ENCODE measurements around the gene YTHDF2.
"Not testable (repeated sequence)": the region's sequence is repeated elsewhere in the genome, so short reads cannot be mapped to it uniquely, and the experiment has no call there.

The YTHDF2 gene

GRCh38 chr1:28736450-28737306 lies at the start of gene YTHDF2:
Gene YTHDF2, plus strand, starts transcription at chr1:28736940. Its CDS starts 181 bp downstream, at chr1:28737121.
- CTCF ChIA-PET = interaction anchor here (0.6 to 1.5 kb wide), 15 partner anchors 9 to 515 kb away, joined by 3 to 8 read pairs (median 4); partner anchors contain the start of gene TAF12

DNA sequence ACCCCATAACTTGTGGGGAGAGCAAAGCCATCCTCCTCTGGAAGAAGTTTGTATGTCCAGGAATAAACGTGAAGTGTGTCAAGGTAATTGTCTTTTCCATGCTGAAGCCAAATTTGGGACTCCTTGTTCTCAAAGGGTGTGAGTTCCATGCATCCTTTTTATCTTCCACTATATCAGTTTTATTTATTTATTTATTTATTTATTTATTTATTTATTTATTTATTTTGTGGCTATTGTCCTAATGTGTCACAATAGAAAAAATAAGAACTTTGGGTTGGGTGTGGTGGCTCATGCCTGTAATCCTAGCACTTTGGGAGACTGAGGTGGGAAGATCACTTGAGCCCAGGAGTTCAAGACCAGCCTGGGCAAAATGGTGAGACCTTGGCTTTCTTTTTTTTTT lies 45.1 kb upstream of the YTHDF2 start:
- POLR2A ChIA-PET (ENCODE audit: low non-redundant PET) = not testable (repeated sequence)
- CTCF ChIA-PET = interaction anchor here (0.6 kb wide), 1 partner anchor 104 kb away, joined by 3 read pairs; no protein-coding TSS in a partner anchor

More at GRCh38 chr1:28736450-28737306, at the start of gene YTHDF2:
- TF ChIP-seq CTCF (conservative IDR thresholded peaks at IDR 0.05; ENCODE audit: low read depth) = peak; percentile 92
- DNase-seq (ENCODE audit: low spot score) = peak; percentile 91
- peak within 1 kb of the TSS; percentile 92 for H3K27ac ChIP-seq
- POLR2A ChIA-PET (ENCODE audit: low non-redundant PET) = interaction anchor here (0.7 to 1.0 kb wide), 2 partner anchors 68 to 94 kb away, joined by 3 read pairs; partner anchors contain the start of genes GMEB1 and TAF12

GRCh38 chr1:28703629-28704028 lies 33.1 kb upstream of the YTHDF2 start:
- ChIA-PET POLR2A (ENCODE audit: low non-redundant PET) (no interaction called here), CTCF (no interaction called here)
- no peak for DNase-seq (ENCODE audit: low spot score)
- TF ChIP-seq CTCF (conservative IDR thresholded peaks at IDR 0.05; ENCODE audit: low read depth) = no peak
- no peak overlapping the region for H3K27ac ChIP-seq

More for the DNA sequence above, 45.1 kb upstream of the YTHDF2 start:
- not testable (repeated sequence) for H3K27ac ChIP-seq; DNase-seq (ENCODE audit: low spot score)

DNA sequence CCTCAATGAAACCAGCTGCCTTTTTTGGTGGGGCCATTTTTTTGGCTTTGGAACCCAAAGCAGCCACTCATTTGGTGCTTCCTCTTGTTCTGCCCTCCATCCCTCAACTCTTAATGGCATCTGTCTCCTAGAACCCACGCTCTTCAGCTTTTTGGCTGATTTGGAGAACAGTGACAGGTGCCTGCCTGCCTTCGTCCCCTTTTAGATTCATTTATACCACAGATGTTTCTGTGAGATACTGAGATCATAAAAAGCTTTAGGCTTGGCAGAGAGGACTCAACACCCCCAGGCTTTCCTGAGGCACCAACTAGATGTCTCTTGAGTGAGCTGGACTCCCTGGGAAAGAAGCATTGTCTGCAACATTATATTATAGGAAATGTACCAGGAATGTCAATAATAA lies 20.4 kb upstream of the YTHDF2 start:
- no peak for DNase-seq (ENCODE audit: low spot score)
- ChIA-PET CTCF (interaction anchor here (0.6 kb wide), 2 partner anchors 25 to 338 kb away, joined by 3 to 4 read pairs; no protein-coding TSS in a partner anchor), POLR2A (ENCODE audit: low non-redundant PET) (interaction anchor here (0.6 kb wide), 1 partner anchor 47 kb away, joined by 8 read pairs; no protein-coding TSS in a partner anchor)
- no peak for TF ChIP-seq CTCF (conservative IDR thresholded peaks at IDR 0.05; ENCODE audit: low read depth)
- no peak overlapping the region for H3K27ac ChIP-seq

GRCh38 chr1:28718166-28718565 lies 18.6 kb upstream of the YTHDF2 start:
- no peak overlapping the region for H3K27ac ChIP-seq
- POLR2A ChIA-PET (ENCODE audit: low non-redundant PET) = no interaction called here
- DNase-seq (ENCODE audit: low spot score) = no peak
- TF ChIP-seq CTCF (conservative IDR thresholded peaks at IDR 0.05; ENCODE audit: low read depth) = no peak
- CTCF ChIA-PET = interaction anchor here (1.3 kb wide), 1 partner anchor 19 kb away, joined by 4 read pairs; the partner anchor contains the start of gene YTHDF2

DNA sequence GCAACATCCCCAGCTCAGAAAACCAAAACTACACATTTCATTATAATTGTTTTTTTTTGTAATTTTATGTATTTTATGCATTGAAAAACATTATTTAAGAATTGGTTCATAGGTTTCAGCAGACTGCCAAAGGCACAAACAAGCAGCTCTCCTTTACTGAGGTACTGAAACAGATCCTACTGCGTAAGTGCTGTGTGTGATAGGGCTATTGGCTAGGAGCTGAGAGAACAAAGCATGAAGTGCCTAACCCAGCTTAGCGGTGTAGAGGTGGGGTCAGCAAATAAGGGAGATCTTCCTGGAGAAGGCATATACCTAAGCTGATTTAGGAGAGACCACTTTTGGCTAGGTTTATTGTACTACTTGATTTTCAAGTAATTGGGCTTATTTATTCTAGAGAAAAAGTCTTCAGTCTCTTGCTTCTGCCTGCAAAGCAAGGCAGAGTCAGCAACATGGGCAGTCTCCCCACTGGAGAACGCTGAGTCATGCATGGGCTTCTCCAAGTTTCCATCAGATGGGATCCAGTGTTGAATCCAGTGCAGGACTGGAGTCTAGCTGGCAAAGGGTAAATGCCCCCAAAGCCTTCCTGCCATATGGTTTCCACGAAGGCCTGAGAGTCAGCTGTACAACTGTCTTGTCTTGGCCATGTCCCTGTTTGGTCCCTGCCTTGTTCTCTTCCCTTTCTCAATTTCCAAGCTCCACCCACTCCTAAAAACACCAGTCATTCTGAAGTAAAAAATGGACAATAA lies 18.0 kb upstream of the YTHDF2 start:
- ChIA-PET CTCF (interaction anchor here (1.3 kb wide), 1 partner anchor 18 kb away, joined by 4 read pairs; the partner anchor contains the start of gene YTHDF2), POLR2A (ENCODE audit: low non-redundant PET) (no interaction called here)
- no peak overlapping the region for H3K27ac ChIP-seq
- TF ChIP-seq CTCF (conservative IDR thresholded peaks at IDR 0.05; ENCODE audit: low read depth) = no peak
- no peak for DNase-seq (ENCODE audit: low spot score)
